ENCODE results near the gene CISTR. TPM values are rescaled to one million over a fixed set of nuclear protein-coding genes. Genes with fewer than 3 reads are reported as not detected.

The CISTR gene
- total and polyA plus RNA-seq, 2 experiments from 2014 or later = not detected

DNA sequence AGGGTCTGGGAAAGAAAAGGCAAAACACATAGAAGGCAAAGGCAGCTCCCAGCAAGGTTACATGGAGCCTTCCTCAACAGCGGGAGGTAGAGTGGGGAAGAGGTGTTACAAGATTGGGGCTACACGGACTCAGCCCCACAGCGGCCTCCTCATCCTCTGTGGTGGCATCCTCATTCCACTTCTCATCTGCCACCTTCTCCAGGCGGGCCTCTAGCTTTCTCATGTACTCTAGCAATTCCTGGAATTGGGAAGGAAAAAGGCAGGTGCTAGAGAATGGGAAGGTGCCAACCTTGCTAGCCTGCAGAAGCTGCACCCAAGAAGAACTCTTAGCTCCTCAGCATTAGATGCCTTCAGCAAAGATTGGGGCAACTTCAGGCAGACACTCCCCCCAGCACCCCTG is 37.8 kb downstream of the CISTR start:
- in situ Hi-C loops (cut with MboI) = no loop called here
- no peak for DNase-seq

DNA sequence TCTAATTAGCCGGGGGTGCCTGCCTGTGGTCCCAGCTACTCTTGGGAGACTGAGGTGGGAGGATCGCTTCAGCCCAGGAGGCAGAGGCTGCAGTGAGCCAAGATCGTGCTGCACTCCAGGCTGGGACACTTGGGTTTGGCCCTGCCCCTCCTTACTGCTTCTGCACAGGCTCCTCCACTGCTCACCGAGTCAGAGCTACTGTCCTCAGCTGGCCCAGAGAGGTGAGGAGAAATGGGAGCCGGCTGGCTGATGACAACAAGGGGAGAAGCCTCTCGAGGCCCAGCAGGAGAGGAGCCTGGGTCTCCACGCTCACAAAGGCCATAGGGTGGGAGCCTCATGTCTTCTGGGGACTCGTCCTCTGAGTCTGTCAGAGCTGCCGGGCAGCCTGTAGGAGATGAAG is 38.3 kb downstream of the CISTR start:
- in situ Hi-C loops (cut with MboI) = no loop called here
- H3K36me3 ChIP-seq (ENCODE audit: low read depth) = peaks cover 32% of the 10 kb centered on the region; the same call in 1 of the 2 replicates
- H3K79me2 ChIP-seq (ENCODE audit: insufficient read depth) = no peaks in the 10 kb centered on the region
- H3K9me3 ChIP-seq (ENCODE audit: low read depth) = no peaks in the 10 kb centered on the region
- H3K4me3 ChIP-seq = no peak overlapping the region
- H3K27me3 ChIP-seq (replicated peaks; ENCODE audit: insufficient read depth) = no peaks in the 10 kb centered on the region
- no peak for DNase-seq
- no peak overlapping the region for H3K27ac ChIP-seq
- no peaks in the 10 kb centered on the region for H3K9me2 ChIP-seq (ENCODE audit: insufficient read depth)
- H3F3A ChIP-seq (ENCODE audit: insufficient read depth) = no peaks in the 10 kb centered on the region; the same call in 1 of the 2 replicates
- H4K20me1 ChIP-seq (ENCODE audit: insufficient read depth) = no peaks in the 10 kb centered on the region
- H3K9ac ChIP-seq = no peak overlapping the region
- no peak overlapping the region for H2AFZ ChIP-seq
- no peaks in the 10 kb centered on the region for H3K4me1 ChIP-seq (ENCODE audit: insufficient read depth)
- TF ChIP-seq EZH2phosphoT487 (IDR thresholded peaks at IDR 0.05; ENCODE audit: insufficient read depth, low read depth) (no peak), EZH2 (IDR thresholded peaks at IDR 0.05; ENCODE audit: insufficient read depth, poor library complexity, severe bottlenecking) (no peak)
- 89 to 95% methylated on average over 9 of the region's 9 CpGs for WGBS, 2 experiments (ENCODE audit: low coverage in 1 of 2, low lambda C conversion rate in 2 of 2, missing lambda C conversion rate in 2 of 2)
- no peak overlapping the region for H3K4me2 ChIP-seq (ENCODE audit: unreplicated experiment)

More for the DNA sequence above, 37.8 kb downstream of the CISTR start:
- TF ChIP-seq EZH2phosphoT487 (IDR thresholded peaks at IDR 0.05; ENCODE audit: insufficient read depth, low read depth) (no peak), EZH2 (IDR thresholded peaks at IDR 0.05; ENCODE audit: insufficient read depth, poor library complexity, severe bottlenecking) (no peak)
- no peak overlapping the region for H3K9ac ChIP-seq
- H3K4me2 ChIP-seq (ENCODE audit: unreplicated experiment) = no peak overlapping the region
- no peaks in the 10 kb centered on the region; the same call in 1 of the 2 replicates for H3F3A ChIP-seq (ENCODE audit: insufficient read depth)
- no peaks in the 10 kb centered on the region for H3K79me2 ChIP-seq (ENCODE audit: insufficient read depth)
- H3K27me3 ChIP-seq (replicated peaks; ENCODE audit: insufficient read depth) = no peaks in the 10 kb centered on the region
- H3K9me2 ChIP-seq (ENCODE audit: insufficient read depth) = no peaks in the 10 kb centered on the region
- H3K4me1 ChIP-seq (ENCODE audit: insufficient read depth) = no peaks in the 10 kb centered on the region
- no peak overlapping the region for H3K4me3 ChIP-seq
- peaks cover 34% of the 10 kb centered on the region; the same call in 1 of the 2 replicates for H3K36me3 ChIP-seq (ENCODE audit: low read depth)
- 95% methylated on average over 4 of the region's 4 CpGs for WGBS, 2 experiments (ENCODE audit: low coverage in 1 of 2, low lambda C conversion rate in 2 of 2, missing lambda C conversion rate in 2 of 2)
- H3K9me3 ChIP-seq (ENCODE audit: low read depth) = no peaks in the 10 kb centered on the region
- H4K20me1 ChIP-seq (ENCODE audit: insufficient read depth) = no peaks in the 10 kb centered on the region
- H3K27ac ChIP-seq = no peak overlapping the region
- no peak overlapping the region for H2AFZ ChIP-seq

DNA sequence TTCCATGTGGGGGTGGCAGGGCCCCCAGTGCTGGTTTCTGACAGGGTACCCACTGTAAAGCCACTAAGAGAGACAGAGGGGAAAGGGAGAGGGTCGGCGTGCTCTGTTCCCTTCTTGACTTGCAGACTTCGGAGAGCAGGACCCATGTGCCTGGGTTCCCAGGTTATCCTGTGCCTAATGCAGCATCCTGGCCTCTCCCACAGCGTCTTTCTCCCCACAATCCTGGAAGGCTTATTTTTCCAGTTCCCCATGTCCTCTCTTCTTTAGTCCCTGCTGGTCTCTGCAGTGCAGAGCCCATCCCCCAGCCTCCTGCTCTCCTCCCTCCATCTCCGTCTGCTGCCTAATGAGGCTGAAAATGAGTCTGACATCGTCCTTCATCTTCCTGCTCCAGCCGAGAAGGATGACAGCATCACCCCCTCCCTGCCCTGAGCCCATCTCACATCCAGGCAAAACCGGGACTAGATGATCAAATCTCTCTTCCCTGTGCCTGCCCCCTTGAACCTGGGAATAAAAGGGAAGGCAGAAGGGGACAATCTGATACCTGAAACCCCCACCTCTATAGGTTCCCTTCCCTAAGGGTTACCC is 39.6 kb downstream of the CISTR start:
- Histone ChIP-seq H3F3A (ENCODE audit: insufficient read depth) (no peaks in the 10 kb centered on the region; the same call in 1 of the 2 replicates), H3K9me3 (ENCODE audit: low read depth) (no peaks in the 10 kb centered on the region), H4K20me1 (ENCODE audit: insufficient read depth) (no peaks in the 10 kb centered on the region), H3K4me1 (ENCODE audit: insufficient read depth) (no peaks in the 10 kb centered on the region), H3K9me2 (ENCODE audit: insufficient read depth) (no peaks in the 10 kb centered on the region), H3K79me2 (ENCODE audit: insufficient read depth) (no peaks in the 10 kb centered on the region), H3K4me2 (ENCODE audit: unreplicated experiment) (no peak overlapping the region), H3K36me3 (ENCODE audit: low read depth) (peaks cover 27% of the 10 kb centered on the region; the same call in 1 of the 2 replicates), H3K27ac (no peak overlapping the region), H3K27me3 (replicated peaks; ENCODE audit: insufficient read depth) (no peaks in the 10 kb centered on the region), H3K4me3 (no peak overlapping the region), H2AFZ (no peak overlapping the region), H3K9ac (no peak overlapping the region)
- TF ChIP-seq EZH2 (IDR thresholded peaks at IDR 0.05; ENCODE audit: insufficient read depth, poor library complexity, severe bottlenecking) (no peak), EZH2phosphoT487 (IDR thresholded peaks at IDR 0.05; ENCODE audit: insufficient read depth, low read depth) (no peak)
- WGBS, 2 experiments (ENCODE audit: low coverage in 1 of 2, low lambda C conversion rate in 2 of 2, missing lambda C conversion rate in 2 of 2) = 52 to 67% methylated on average over 6 to 8 of the region's 8 CpGs
- in situ Hi-C loops (cut with MboI) = no loop called here
- DNase-seq = no peak

DNA sequence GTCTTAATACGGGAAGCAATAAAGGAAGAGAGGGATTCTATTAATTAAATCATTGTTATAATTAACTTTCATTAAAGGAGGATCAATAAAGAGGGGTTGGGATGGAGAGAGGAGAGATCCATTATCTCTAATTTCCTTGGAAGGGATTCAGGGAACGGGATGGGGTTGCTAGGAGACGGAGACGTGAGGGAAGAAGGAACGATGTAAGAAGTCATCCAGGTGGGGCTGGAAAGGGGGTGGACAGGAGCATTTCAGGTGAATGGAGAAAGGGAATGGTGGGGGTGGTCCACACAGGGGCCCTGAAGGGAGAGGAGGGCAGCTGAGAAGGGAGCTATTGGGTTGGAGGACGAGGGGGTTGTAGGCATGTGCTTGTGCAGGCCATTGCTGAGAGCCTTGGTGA is 41.7 kb downstream of the CISTR start:
- H3K4me3 ChIP-seq = no peak overlapping the region
- no peak overlapping the region for H3K27ac ChIP-seq
- H2AFZ ChIP-seq = no peak overlapping the region
- H3K4me2 ChIP-seq (ENCODE audit: unreplicated experiment) = no peak overlapping the region
- no peak for TF ChIP-seq EZH2 (IDR thresholded peaks at IDR 0.05; ENCODE audit: insufficient read depth, poor library complexity, severe bottlenecking)
- no peak for TF ChIP-seq EZH2phosphoT487 (IDR thresholded peaks at IDR 0.05; ENCODE audit: insufficient read depth, low read depth)
- no peaks in the 10 kb centered on the region for H3K9me2 ChIP-seq (ENCODE audit: insufficient read depth)
- no peaks in the 10 kb centered on the region for H4K20me1 ChIP-seq (ENCODE audit: insufficient read depth)
- no peak overlapping the region for H3K9ac ChIP-seq
- peaks cover 11% of the 10 kb centered on the region; the same call in 1 of the 2 replicates for H3K36me3 ChIP-seq (ENCODE audit: low read depth)
- in situ Hi-C loops (cut with MboI) = no loop called here
- no peak for DNase-seq
- 0 out of 2 replicates have a peak, but pooled peaks cover 9% of the 10 kb centered on the region for H3K27me3 ChIP-seq (replicated peaks; ENCODE audit: insufficient read depth)
- no peaks in the 10 kb centered on the region; the same call in 1 of the 2 replicates for H3F3A ChIP-seq (ENCODE audit: insufficient read depth)
- H3K9me3 ChIP-seq (ENCODE audit: low read depth) = no peaks in the 10 kb centered on the region
- no peaks in the 10 kb centered on the region for H3K79me2 ChIP-seq (ENCODE audit: insufficient read depth)
- no peaks in the 10 kb centered on the region for H3K4me1 ChIP-seq (ENCODE audit: insufficient read depth)
- WGBS, 2 experiments (ENCODE audit: low coverage in 1 of 2, low lambda C conversion rate in 2 of 2, missing lambda C conversion rate in 2 of 2) = 11 to 15% methylated on average over 6 of the region's 6 CpGs
